Ishikawa (cell line): ENCODE measurements around the gene RAI14.

Experiments used
- CEBPB ChIP-seq: IDR thresholded peaks from 2 replicates; pipeline ENCODE4 v1.6.1; 2012
- CREB1 ChIP-seq: IDR thresholded peaks from 2 replicates; pipeline ENCODE4 v1.6.1; 2012; ENCODE audit warnings: low read depth
- EGR1 ChIP-seq: IDR thresholded peaks from 2 replicates; pipeline ENCODE4 v1.6.1; 2012
- EP300 ChIP-seq: IDR thresholded peaks from 2 replicates; pipeline ENCODE4 v1.6.1; 2012; ENCODE audit warnings: borderline replicate concordance
- FOXM1 ChIP-seq: IDR thresholded peaks from 2 replicates; pipeline ENCODE4 v1.6.1; 2012; ENCODE audit warnings: low read depth, borderline replicate concordance
- NFIC ChIP-seq: IDR thresholded peaks from 2 replicates; pipeline ENCODE4 v1.6.1; 2012
- RAD21 ChIP-seq: IDR thresholded peaks from 2 replicates; pipeline ENCODE4 v1.6.1; 2012; ENCODE audit warnings: low read depth
- TAF1 ChIP-seq: IDR thresholded peaks from 2 replicates; pipeline ENCODE4 v1.6.1; 2012; ENCODE audit warnings: low read depth, mild to moderate bottlenecking
- TCF12 ChIP-seq: IDR thresholded peaks from 2 replicates; pipeline ENCODE4 v1.6.1; 2012; ENCODE audit warnings: low read depth
- TEAD4 ChIP-seq: IDR thresholded peaks from 2 replicates; pipeline ENCODE4 v1.6.1; 2012
- YY1 ChIP-seq: IDR thresholded peaks from 2 replicates; pipeline ENCODE4 v1.6.1; 2012; ENCODE audit warnings: low read depth
- ZBTB7A ChIP-seq: IDR thresholded peaks from 2 replicates; pipeline ENCODE4 v1.6.1; 2012; ENCODE audit warnings: low read depth
- TF ChIP-seq, protein P1 (sequence below): IDR thresholded peaks from 2 replicates; pipeline ENCODE4 v1.6.1; 2012
- TF ChIP-seq, protein P2 (sequence below): IDR thresholded peaks from 2 replicates; pipeline ENCODE4 v1.6.1; 2012
- TF ChIP-seq, protein P3 (sequence below): IDR thresholded peaks from 2 replicates; pipeline ENCODE4 v1.6.1; 2012; ENCODE audit warnings: low read depth, mild to moderate bottlenecking

The RAI14 gene

DNA sequence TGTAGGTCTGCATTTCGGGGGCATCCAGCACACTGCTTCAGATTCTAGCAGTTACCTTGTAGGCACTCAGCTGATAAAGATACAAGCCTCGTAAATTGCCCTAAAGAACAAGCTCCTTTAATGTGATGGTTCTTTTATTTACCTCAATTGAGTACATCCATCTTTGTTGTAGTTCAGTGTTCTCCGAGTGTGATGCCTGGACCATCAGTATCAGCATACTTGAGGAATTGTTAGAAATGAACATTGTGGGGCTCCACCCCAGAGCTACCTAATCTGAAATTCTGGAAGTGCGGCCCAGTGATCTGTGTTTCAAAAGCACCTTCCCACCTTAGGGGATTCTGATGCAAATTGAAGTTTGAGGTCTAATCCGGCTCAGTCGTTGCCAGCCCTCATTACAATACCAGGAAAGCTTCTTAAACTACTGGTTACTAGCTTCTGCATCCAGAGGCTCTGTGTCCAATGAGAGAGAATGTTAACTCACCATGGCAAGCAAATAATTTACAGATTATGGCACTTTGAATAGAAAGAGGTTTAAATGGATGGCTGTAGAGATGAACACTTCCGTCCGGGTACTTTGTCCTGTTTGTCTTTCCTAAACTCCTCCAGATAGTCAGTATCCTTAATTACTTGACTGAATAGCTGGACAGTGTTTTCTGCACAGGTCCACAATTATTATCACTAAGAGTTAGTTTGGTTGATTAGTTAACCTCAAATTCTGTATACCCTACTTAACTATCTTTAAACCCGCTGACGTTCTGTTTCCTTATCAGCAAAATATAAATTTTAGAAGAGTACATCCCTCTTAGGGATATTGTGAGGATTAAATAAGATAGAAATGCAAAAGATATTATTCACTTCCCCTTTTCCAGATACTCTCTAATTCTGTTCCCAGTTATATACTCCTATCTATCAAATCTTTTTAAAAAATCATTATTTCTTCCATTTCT lies 47.9 kb downstream of the RAI14 start:
- no peak for TF ChIP-seq TAF1
- no peak for TF ChIP-seq ZBTB7A
- no peak for TF ChIP-seq CEBPB
- TF ChIP-seq CREB1 = no peak

DNA sequence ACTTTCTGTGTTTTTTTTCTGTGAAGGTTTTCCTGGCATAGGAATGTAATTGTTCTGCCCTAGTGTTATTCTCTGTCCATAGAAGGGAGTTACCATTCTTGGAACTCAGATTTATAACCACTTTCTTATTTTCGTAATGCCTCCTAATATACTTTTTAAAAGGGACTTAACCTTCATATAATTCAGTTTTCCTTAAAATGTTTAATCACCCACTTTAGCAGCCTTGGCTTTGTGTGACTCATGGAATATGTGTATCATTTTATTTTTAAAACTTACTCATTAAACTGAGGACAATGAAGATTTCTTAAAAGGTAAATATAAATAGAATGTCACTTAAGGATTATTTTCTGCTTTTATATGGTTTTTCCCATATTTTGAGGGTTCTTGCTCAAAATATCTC lies 50.0 kb downstream of the RAI14 start:
- no peak for TF ChIP-seq ZBTB7A
- no peak for TF ChIP-seq TEAD4
- no peak for TF ChIP-seq FOXM1
- TF ChIP-seq NFIC = no peak
- TF ChIP-seq TCF12 = no peak
- TF ChIP-seq CREB1 = no peak
- TF ChIP-seq, protein P1, sequence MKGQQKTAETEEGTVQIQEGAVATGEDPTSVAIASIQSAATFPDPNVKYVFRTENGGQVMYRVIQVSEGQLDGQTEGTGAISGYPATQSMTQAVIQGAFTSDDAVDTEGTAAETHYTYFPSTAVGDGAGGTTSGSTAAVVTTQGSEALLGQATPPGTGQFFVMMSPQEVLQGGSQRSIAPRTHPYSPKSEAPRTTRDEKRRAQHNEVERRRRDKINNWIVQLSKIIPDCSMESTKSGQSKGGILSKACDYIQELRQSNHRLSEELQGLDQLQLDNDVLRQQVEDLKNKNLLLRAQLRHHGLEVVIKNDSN = no peak
- TF ChIP-seq, protein P2, sequence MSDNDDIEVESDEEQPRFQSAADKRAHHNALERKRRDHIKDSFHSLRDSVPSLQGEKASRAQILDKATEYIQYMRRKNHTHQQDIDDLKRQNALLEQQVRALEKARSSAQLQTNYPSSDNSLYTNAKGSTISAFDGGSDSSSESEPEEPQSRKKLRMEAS = no peak
- no peak for TF ChIP-seq EP300
- no peak for TF ChIP-seq RAD21
- TF ChIP-seq, protein P3, sequence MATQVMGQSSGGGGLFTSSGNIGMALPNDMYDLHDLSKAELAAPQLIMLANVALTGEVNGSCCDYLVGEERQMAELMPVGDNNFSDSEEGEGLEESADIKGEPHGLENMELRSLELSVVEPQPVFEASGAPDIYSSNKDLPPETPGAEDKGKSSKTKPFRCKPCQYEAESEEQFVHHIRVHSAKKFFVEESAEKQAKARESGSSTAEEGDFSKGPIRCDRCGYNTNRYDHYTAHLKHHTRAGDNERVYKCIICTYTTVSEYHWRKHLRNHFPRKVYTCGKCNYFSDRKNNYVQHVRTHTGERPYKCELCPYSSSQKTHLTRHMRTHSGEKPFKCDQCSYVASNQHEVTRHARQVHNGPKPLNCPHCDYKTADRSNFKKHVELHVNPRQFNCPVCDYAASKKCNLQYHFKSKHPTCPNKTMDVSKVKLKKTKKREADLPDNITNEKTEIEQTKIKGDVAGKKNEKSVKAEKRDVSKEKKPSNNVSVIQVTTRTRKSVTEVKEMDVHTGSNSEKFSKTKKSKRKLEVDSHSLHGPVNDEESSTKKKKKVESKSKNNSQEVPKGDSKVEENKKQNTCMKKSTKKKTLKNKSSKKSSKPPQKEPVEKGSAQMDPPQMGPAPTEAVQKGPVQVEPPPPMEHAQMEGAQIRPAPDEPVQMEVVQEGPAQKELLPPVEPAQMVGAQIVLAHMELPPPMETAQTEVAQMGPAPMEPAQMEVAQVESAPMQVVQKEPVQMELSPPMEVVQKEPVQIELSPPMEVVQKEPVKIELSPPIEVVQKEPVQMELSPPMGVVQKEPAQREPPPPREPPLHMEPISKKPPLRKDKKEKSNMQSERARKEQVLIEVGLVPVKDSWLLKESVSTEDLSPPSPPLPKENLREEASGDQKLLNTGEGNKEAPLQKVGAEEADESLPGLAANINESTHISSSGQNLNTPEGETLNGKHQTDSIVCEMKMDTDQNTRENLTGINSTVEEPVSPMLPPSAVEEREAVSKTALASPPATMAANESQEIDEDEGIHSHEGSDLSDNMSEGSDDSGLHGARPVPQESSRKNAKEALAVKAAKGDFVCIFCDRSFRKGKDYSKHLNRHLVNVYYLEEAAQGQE = no peak
- no peak for TF ChIP-seq TAF1
- TF ChIP-seq CEBPB = no peak
- no peak for TF ChIP-seq YY1
- no peak for TF ChIP-seq EGR1

DNA sequence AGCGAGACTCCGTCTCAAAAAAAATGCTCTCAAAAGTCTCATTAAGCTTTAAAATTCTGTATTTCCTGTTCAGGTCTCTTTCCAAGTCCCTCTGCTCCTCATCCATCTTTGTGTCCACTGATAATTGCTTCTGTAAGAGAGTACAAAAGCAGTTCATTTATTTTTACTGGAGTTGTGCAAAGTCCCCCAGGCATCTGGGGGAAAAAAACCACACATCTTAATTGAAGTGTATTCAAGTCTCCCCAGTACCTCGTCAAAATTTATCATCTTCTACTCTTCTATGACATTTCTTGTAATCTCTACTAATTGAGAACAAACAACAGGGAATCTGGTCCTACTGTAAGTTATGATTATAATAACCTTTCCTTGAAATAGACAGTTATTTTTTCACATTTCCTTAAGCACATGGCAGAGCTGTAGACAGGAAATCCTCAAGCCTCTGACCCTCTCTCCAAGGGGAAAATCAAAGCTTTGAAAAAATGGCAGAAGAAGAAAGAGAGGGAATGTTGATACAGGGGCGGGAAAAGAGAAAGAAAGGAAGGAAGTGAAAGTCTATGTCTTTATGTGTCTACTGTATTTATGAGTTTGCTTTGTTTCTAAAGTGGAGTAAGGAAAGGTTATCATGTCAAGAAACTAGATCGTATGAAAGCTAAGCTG lies 51.5 kb downstream of the RAI14 start:
- TF ChIP-seq ZBTB7A = no peak
- no peak for TF ChIP-seq CEBPB
- TF ChIP-seq, protein P2 = no peak
- TF ChIP-seq, protein P3 = no peak
- TF ChIP-seq FOXM1 = no peak
- no peak for TF ChIP-seq YY1
- no peak for TF ChIP-seq CREB1
- TF ChIP-seq EGR1 = no peak
- no peak for TF ChIP-seq EP300
- no peak for TF ChIP-seq TAF1
- TF ChIP-seq, protein P1 = no peak
- TF ChIP-seq TEAD4 = no peak
- TF ChIP-seq NFIC = no peak
- TF ChIP-seq TCF12 = no peak
- TF ChIP-seq RAD21 = no peak

DNA sequence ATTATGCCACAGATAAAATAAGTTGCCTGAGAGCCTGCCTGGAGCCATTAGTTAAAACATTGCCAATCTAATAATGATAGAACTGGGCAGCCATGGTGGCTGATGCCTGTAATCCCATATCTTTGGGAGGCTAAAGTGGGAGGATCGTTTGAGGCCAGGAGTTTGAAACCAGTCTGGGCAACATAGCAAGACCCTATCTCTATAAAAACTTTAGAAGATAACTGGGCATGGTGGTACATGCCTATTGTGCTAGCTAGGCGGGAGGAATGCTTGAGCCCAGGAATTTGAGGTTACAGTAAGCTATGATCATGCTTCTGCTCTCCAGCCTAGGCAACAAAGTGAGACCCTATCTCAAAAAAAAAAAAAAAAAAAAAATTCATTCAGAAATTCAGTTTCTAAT lies 52.6 kb downstream of the RAI14 start:
- TF ChIP-seq TEAD4 (no peak), CEBPB (no peak), FOXM1 (no peak), EP300 (no peak), CREB1 (no peak), YY1 (no peak), TCF12 (no peak), EGR1 (no peak), RAD21 (no peak), NFIC (no peak), ZBTB7A (no peak), TAF1 (no peak)
- TF ChIP-seq, protein P2 = no peak
- TF ChIP-seq, protein P1 = no peak
- TF ChIP-seq, protein P3 = no peak
